Kidney (tissue), 14 donors: ENCODE data around the gene SLC25A22. TPM values are rescaled to one million over a fixed set of nuclear protein-coding genes. Genes with fewer than 3 reads are reported as not detected.

Experiments
- DNase-seq, 5 donors: peaks; one replicate each; pipeline ENCODE4 v3.0.0-alpha.2; 2013 to 2020
- FAIRE-seq: peaks from 2 replicates; lab custom pipeline; 2012; peaks lifted over from hg19 to GRCh38; lab: Jason Lieb, UNC
- H3K27ac ChIP-seq, 2 donors: one replicate each; pipeline ENCODE4 v1.7.0; 2013; ENCODE audit warnings: low read depth in 2 of 2, low read length in 2 of 2, inconsistent platforms in 1 of 2
- H3K27me3 ChIP-seq: one replicate; pipeline ENCODE4 v1.7.1; 2013; ENCODE audit warnings: low read length, inconsistent platforms; ENCODE audit not compliant: control insufficient read depth, insufficient read depth
- H3K36me3 ChIP-seq, 3 donors: one replicate each; pipeline versions ENCODE4 v1.7.0 to v1.7.1; 2013; ENCODE audit warnings: low read length in 3 of 3, control low read depth in 1 of 3, inconsistent platforms in 1 of 3; ENCODE audit not compliant: insufficient read depth in 3 of 3, control insufficient read depth in 2 of 3
- H3K4me1 ChIP-seq, 3 donors: one replicate each; pipeline versions ENCODE4 v1.7.0 to v1.7.1; 2013; ENCODE audit warnings: low read length in 3 of 3, inconsistent platforms in 1 of 3, low read depth in 1 of 3; ENCODE audit not compliant: control insufficient read depth in 2 of 3, insufficient read depth in 2 of 3
- H3K4me3 ChIP-seq, 3 donors: one replicate each; pipeline versions ENCODE4 v1.7.0 to v1.8.1; 2013; ENCODE audit warnings: low read length in 3 of 3, control low read depth in 1 of 3, inconsistent platforms in 1 of 3
- H3K9ac ChIP-seq, 3 donors: one replicate each; pipeline versions ENCODE4 v1.7.0 to v1.7.1; 2013; ENCODE audit warnings: low read length in 3 of 3, control low read depth in 1 of 3, inconsistent platforms in 1 of 3
- H3K9me3 ChIP-seq, 3 donors: one replicate each; pipeline versions ENCODE4 v1.7.0 to v1.7.1; 2013; ENCODE audit warnings: low read length in 3 of 3, control low read depth in 1 of 3, inconsistent platforms in 1 of 3; ENCODE audit not compliant: control insufficient read depth in 2 of 3, insufficient read depth in 1 of 3
- CTCF ChIP-seq: IDR thresholded peaks from 3 replicates; pipeline ENCODE4 v1.5.1; 2012; ENCODE audit warnings: mild to moderate bottlenecking, moderate library complexity, borderline replicate concordance; ENCODE audit not compliant: insufficient read depth; ENCODE audit errors: extremely low read depth
- intact Hi-C: fragments of 100-400 bp; cut with DNase I; formaldehyde crosslinking; loops from one replicate; pipeline ENCODE4 v1.11.1; 2022
- polyA plus RNA-seq: library from polyadenylated mRNA; stranded (reverse); fragments of 350-450 nt; fragmentation: Illumina TruSeq; extraction: RNeasy Lipid Tissue Mini Kit (QIAGEN cat#74804); gene quantifications from one replicate; pipeline ENCODE4 v1.2.3, GENCODE V29; 2014; ENCODE audit warnings: low read depth, low replicate concordance; ENCODE audit not compliant: insufficient read depth
- total RNA-seq: library from RNA; stranded (reverse); fragmentation: NEBNext Ultra II Directional; extraction: Animal tissue kit (Norgen Biotek cat#: 25700); gene quantifications from one replicate; pipeline ENCODE4 v1.2.1, GENCODE V29; 2021
- donor health status: control.
- donor health status: control.
- donor health status: control.
- donor health status: control.
- donor health status: control.
- donor health status: DM: yes; HTN: yes; CAD: no.
- donor health status: Normal renal cell carcinoma (clear cell type).

The SLC25A22 gene
- total and polyA plus RNA-seq, 2 donors from 2014 or later, result 14.3 to 17.8 TPM

GRCh38 chr11:788953-789940 is 8.8 kb downstream of the SLC25A22 start:
- no peak for TF ChIP-seq CTCF
- Histone ChIP-seq H3K9me3 (no peaks in the 10 kb centered on the region), H3K27ac (no peak overlapping the region), H3K36me3 (no peaks in the 10 kb centered on the region), H3K27me3 (no peaks in the 10 kb centered on the region), H3K9ac (no peak overlapping the region), H3K4me3 (no peak overlapping the region), H3K4me1 (peaks cover 0 to 3% (median 0%) of the 10 kb centered on the region in 3 donors)
- FAIRE-seq, result no peak
- intact Hi-C loops, result no loop called here
- DNase-seq, result no peak

DNA sequence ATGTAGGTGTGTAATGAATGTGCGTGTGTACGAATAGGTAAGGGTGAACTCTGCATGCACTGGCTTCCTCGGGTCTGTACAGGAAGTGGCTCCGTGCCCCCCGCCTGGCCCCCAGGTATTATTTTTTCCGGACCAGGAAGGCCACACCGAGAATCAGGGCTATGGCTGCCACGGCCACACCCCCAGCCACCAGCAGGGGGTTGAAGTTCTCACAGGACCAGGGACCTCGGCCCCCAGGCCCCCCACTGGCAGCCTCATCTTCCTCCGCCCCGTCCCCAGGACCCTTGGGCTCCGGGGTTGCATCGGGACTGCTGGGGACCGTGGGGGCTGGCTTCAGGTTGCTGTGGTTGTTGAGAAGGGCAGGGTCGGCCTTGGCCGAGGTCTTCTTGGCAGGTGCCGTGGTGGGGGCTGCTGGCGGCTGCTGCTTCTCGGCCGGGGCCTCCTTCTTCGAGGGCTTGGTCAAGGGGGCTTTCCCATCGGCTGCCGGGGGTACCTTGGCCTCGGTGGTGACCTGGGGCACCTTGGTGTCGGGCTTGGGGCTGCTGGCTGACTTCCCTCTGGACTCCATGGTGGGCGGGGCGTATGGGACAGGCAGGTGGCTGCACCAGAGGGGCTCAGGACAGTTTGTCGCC is 10.0 kb downstream of the SLC25A22 start:
- no peak overlapping the region for H3K4me3 ChIP-seq
- intact Hi-C loops, result no loop called here
- no peak for TF ChIP-seq CTCF
- no peaks in the 10 kb centered on the region for H3K9me3 ChIP-seq
- DNase-seq (no peak), FAIRE-seq (no peak)
- peaks cover 0 to 4% (median 0%) of the 10 kb centered on the region in 3 donors for H3K36me3 ChIP-seq
- H3K9ac ChIP-seq, result no peak overlapping the region
- no peaks in the 10 kb centered on the region for H3K27me3 ChIP-seq
- H3K4me1 ChIP-seq, result peaks cover 0 to 3% (median 0%) of the 10 kb centered on the region in 3 donors
- H3K27ac ChIP-seq, result no peak overlapping the region

DNA sequence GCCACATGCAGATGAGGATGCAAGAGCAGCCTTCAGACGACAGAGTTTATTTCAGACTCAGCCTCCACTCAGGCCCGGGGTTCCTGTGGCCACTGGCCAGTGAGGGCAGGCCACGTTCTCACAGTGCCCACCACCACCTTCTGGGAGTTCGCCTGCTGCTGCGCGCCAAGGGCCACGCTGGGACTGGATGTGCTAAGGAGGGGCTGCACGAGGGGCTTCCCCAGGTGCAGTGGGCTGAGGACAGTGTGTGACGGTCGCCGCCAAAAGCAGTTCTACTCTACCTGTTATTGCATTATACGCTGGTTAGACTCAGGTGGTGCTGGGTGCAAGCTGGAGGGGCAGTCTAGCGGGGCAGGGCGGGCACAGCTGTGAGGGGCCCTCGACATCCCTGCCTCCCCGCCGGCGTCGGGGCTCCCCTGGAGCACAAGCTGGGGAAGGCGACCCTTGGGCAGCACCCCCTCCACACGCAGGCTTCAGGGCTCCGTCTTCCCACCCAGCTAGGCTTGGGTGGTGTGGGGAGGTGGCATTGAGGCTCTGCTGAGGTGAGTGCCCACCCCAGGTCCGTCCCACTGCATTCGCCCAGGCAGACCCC is 10.9 kb downstream of the SLC25A22 start:
- intact Hi-C loops, result no loop called here
- no peak overlapping the region for H3K9ac ChIP-seq
- no peak for DNase-seq

More for the DNA sequence above, 10.9 kb downstream of the SLC25A22 start:
- Histone ChIP-seq H3K9me3 (no peaks in the 10 kb centered on the region), H3K27ac (no peak overlapping the region), H3K27me3 (no peaks in the 10 kb centered on the region), H3K4me1 (peaks cover 0 to 3% (median 0%) of the 10 kb centered on the region in 3 donors), H3K36me3 (peaks cover 0 to 4% (median 0%) of the 10 kb centered on the region in 3 donors), H3K4me3 (no peak overlapping the region)
- no peak for TF ChIP-seq CTCF
- FAIRE-seq, result no peak
